Neural progenitor cell (in vitro differentiated cells): ENCODE measurements around the gene CACNA1C. TPM values are rescaled to one million over a fixed set of nuclear protein-coding genes. Genes with fewer than 3 reads are reported as not detected.

Experiments
- DNase-seq: peaks from one replicate; pipeline ENCODE4 v3.0.0-alpha.2; 2016; ENCODE audit warnings: low spot score
- H2AFZ ChIP-seq: fragments of 200-600 bp; sonication (generic); replicated peaks from 2 replicates; pipeline ENCODE4 v1.6.1; 2016; ENCODE audit warnings: antibody characterized with exemption
- H3F3A ChIP-seq: fragments of 200-600 bp; sonication (generic); 2 replicates; pipeline ENCODE4 v1.6.1; 2016; ENCODE audit warnings: antibody characterized with exemption, low read depth
- H3K27ac ChIP-seq: fragments of 200-600 bp; sonication (generic); 2 replicates; pipeline ENCODE4 v1.5.1; 2016; ENCODE audit warnings: mild to moderate bottlenecking
- H3K27me3 ChIP-seq: fragments of 200-600 bp; sonication (generic); 2 replicates; pipeline ENCODE4 v1.6.1; 2016; ENCODE audit warnings: mild to moderate bottlenecking, moderate library complexity
- H3K36me3 ChIP-seq: fragments of 200-600 bp; sonication (generic); 2 replicates; pipeline ENCODE4 v1.5.1; 2016
- H3K4me1 ChIP-seq: fragments of 200-600 bp; sonication (generic); 2 replicates; pipeline ENCODE4 v1.6.1; 2016; ENCODE audit warnings: mixed run types
- H3K4me2 ChIP-seq: fragments of 200-600 bp; sonication (generic); 2 replicates; pipeline ENCODE4 v1.6.1; 2016
- H3K4me3 ChIP-seq: fragments of 200-600 bp; sonication (generic); 2 replicates; pipeline ENCODE4 v1.5.1; 2016
- H3K79me2 ChIP-seq: fragments of 200-600 bp; sonication (generic); 2 replicates; pipeline ENCODE4 v1.6.1; 2016; ENCODE audit warnings: low read depth
- H3K9ac ChIP-seq: fragments of 200-600 bp; sonication (generic); 2 replicates; pipeline ENCODE4 v1.6.1; 2016
- H3K9me3 ChIP-seq: fragments of 200-600 bp; sonication (generic); 2 replicates; pipeline ENCODE4 v1.5.1; 2016; ENCODE audit warnings: low read depth
- H4K20me1 ChIP-seq: fragments of 200-600 bp; sonication (generic); 2 replicates; pipeline ENCODE4 v1.6.1; 2016; ENCODE audit warnings: low read depth
- H3K27ac Mint-ChIP-seq: 3 replicates; pipeline ENCODE4 v1.8.0; 2021; ENCODE audit warnings: mixed read lengths
- H3K27me3 Mint-ChIP-seq: 2 replicates; pipeline ENCODE4 v1.8.0; 2022; ENCODE audit warnings: low read depth, mild to moderate bottlenecking, inconsistent platforms, moderate library complexity, mixed read lengths; ENCODE audit not compliant: insufficient read depth
- H3K36me3 Mint-ChIP-seq: 3 replicates; pipeline ENCODE4 v1.8.0; 2021; ENCODE audit warnings: mixed read lengths
- H3K4me1 Mint-ChIP-seq: 3 replicates; pipeline ENCODE4 v1.8.0; 2021; ENCODE audit warnings: mixed read lengths
- H3K4me3 Mint-ChIP-seq: 3 replicates; pipeline ENCODE4 v1.8.0; 2021; ENCODE audit warnings: mild to moderate bottlenecking, moderate library complexity, mixed read lengths
- H3K9me3 Mint-ChIP-seq: 3 replicates; pipeline ENCODE4 v1.8.0; 2020; ENCODE audit warnings: mixed read lengths
- CTCF ChIP-seq: fragments of 200-600 bp; sonication (generic); IDR thresholded peaks from 2 replicates; pipeline ENCODE4 v1.5.1; 2017; ENCODE audit warnings: antibody characterized with exemption, mild to moderate bottlenecking
- EZH2 ChIP-seq: fragments of 200-600 bp; sonication (generic); IDR thresholded peaks from 2 replicates; pipeline ENCODE4 v1.6.1; 2017; ENCODE audit warnings: antibody characterized with exemption, mild to moderate bottlenecking, moderate library complexity
- EZH2phosphoT487 ChIP-seq: fragments of 200-600 bp; sonication (generic); IDR thresholded peaks from 2 replicates; pipeline ENCODE4 v1.6.1; 2017; ENCODE audit warnings: antibody characterized with exemption
- total RNA-seq: library from RNA; depleted of rRNA; stranded (reverse); fragments of >200 nt; gene quantifications from 2 replicates; pipeline ENCODE4 v1.2.3, GENCODE V29; 2015; ENCODE audit warnings: low replicate concordance

CACNA1C gene
- total RNA-seq, 1 donor from 2014 or later, result 2.7 TPM

- Histone ChIP-seq H3K27me3 (no peaks in the 10 kb centered on the region), H3K36me3 (no peaks in the 10 kb centered on the region), H3K79me2 (no peaks in the 10 kb centered on the region), H3K4me1 (peaks cover 19% of the 10 kb centered on the region), H3K4me3 (no peak overlapping the region), H3K9me3 (no peaks in the 10 kb centered on the region), H4K20me1 (no peaks in the 10 kb centered on the region), H3F3A (no peaks in the 10 kb centered on the region), H3K9ac (no peak overlapping the region), H2AFZ (no peak overlapping the region), H3K27ac (no peak overlapping the region), H3K4me2 (no peak overlapping the region)
- Mint-ChIP-seq H3K27me3 (peaks cover under 1% of the 10 kb centered on the region), H3K4me1 (peaks cover 11% of the 10 kb centered on the region), H3K36me3 (no peaks in the 10 kb centered on the region), H3K4me3 (no peak overlapping the region), H3K9me3 (no peaks in the 10 kb centered on the region), H3K27ac (no peak overlapping the region)
- DNase-seq, result no peak
- TF ChIP-seq CTCF, result no peak
- TF ChIP-seq EZH2phosphoT487, result no peak
- TF ChIP-seq EZH2, result no peak
Observed at GRCh38 chr12:2314492-2314891, 261.7 kb downstream of the CACNA1C start.

DNA sequence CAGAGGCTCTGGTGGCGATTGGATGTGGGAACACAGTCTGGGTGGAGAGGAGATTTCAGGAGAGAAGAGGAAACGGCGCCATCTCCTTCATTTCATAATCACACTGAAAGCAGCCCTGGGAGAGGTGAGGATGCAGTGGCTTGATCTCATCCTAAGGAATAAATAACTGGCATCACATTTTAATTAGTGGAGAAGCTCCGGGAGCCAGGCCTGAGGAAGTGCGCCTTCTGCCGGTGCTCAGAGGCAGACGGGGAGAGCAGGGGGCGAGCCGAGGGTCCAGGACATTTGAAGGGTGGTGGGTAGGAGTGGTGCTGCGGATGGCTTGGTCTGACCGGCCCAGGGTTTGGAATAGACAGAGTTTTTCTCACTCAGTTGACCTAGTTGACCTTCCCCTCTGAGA is 265.0 kb downstream of the CACNA1C start:
- Mint-ChIP-seq H3K4me3 (no peak overlapping the region), H3K36me3 (no peaks in the 10 kb centered on the region), H3K27ac (peak overlapping the region; percentile 55), H3K27me3 (peaks cover 5% of the 10 kb centered on the region), H3K4me1 (peaks cover 15% of the 10 kb centered on the region), H3K9me3 (no peaks in the 10 kb centered on the region)
- Histone ChIP-seq H3K27ac (no peak overlapping the region), H3F3A (no peaks in the 10 kb centered on the region), H3K9ac (no peak overlapping the region), H3K9me3 (no peaks in the 10 kb centered on the region), H3K4me1 (peaks cover 19% of the 10 kb centered on the region), H4K20me1 (no peaks in the 10 kb centered on the region), H3K4me3 (no peak overlapping the region), H3K27me3 (no peaks in the 10 kb centered on the region), H2AFZ (no peak overlapping the region), H3K4me2 (no peak overlapping the region), H3K36me3 (no peaks in the 10 kb centered on the region), H3K79me2 (no peaks in the 10 kb centered on the region)
- DNase-seq, result no peak
- peak; percentile 36 for TF ChIP-seq CTCF
- TF ChIP-seq EZH2phosphoT487, result no peak

- Histone ChIP-seq H2AFZ (no peak overlapping the region), H3K4me3 (no peak overlapping the region), H3K27ac (no peak overlapping the region), H3K27me3 (no peaks in the 10 kb centered on the region), H3K4me1 (peaks cover 18% of the 10 kb centered on the region), H4K20me1 (no peaks in the 10 kb centered on the region), H3K79me2 (no peaks in the 10 kb centered on the region), H3K9me3 (no peaks in the 10 kb centered on the region), H3K9ac (no peak overlapping the region), H3K4me2 (no peak overlapping the region), H3F3A (no peaks in the 10 kb centered on the region), H3K36me3 (no peaks in the 10 kb centered on the region)
- Mint-ChIP-seq H3K9me3 (no peaks in the 10 kb centered on the region), H3K27me3 (peaks cover 6% of the 10 kb centered on the region), H3K4me3 (no peak overlapping the region), H3K4me1 (peaks cover 18% of the 10 kb centered on the region), H3K36me3 (no peaks in the 10 kb centered on the region), H3K27ac (peak overlapping the region; percentile 72)
- DNase-seq, result peak; percentile 29
- no peak for TF ChIP-seq EZH2
- TF ChIP-seq CTCF, result no peak
- TF ChIP-seq EZH2phosphoT487, result no peak
Observed at GRCh38 chr12:2318286-2318685, 265.5 kb downstream of the CACNA1C start.

DNA sequence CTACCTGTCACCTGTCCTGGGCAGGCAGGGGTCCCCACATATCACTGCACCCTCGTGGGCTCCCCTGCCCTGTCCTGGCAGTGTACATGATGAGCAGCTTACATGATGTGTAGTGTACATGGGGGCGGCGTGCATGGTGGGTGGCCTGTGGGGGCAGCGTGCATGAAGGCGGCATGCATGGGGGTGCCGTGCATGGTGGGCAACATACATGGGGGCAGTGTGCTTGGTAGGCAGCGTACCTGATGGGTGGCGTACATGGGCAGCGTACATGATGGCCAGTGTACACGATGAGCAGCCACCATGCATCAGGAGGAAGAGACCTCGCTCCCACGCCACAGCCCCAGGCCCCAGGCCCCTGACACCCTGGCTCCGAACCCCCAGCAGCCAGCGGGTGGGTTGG is 266.3 kb downstream of the CACNA1C start:
- Histone ChIP-seq H3K9ac (no peak overlapping the region), H3K9me3 (no peaks in the 10 kb centered on the region), H3F3A (no peaks in the 10 kb centered on the region), H3K79me2 (no peaks in the 10 kb centered on the region), H3K4me3 (no peak overlapping the region), H4K20me1 (no peaks in the 10 kb centered on the region), H3K4me1 (peaks cover 13% of the 10 kb centered on the region), H3K36me3 (no peaks in the 10 kb centered on the region), H3K27me3 (no peaks in the 10 kb centered on the region), H3K4me2 (no peak overlapping the region), H3K27ac (no peak overlapping the region), H2AFZ (no peak overlapping the region)
- Mint-ChIP-seq H3K4me1 (peaks cover 18% of the 10 kb centered on the region), H3K4me3 (no peak overlapping the region), H3K27ac (no peak overlapping the region), H3K36me3 (no peaks in the 10 kb centered on the region), H3K9me3 (no peaks in the 10 kb centered on the region), H3K27me3 (peaks cover 8% of the 10 kb centered on the region)
- no peak for DNase-seq
- no peak for TF ChIP-seq EZH2
- no peak for TF ChIP-seq CTCF
- no peak for TF ChIP-seq EZH2phosphoT487
